DND-41 (cell line): ENCODE measurements around the gene CACNA1S.

Source experiments
- ATAC-seq: fragments of 200-7000 bp; cut with Tn5 transposase; 3 replicates; pipeline ENCODE4 v1.9.1; 2021; ENCODE audit warnings: low read depth; ENCODE audit not compliant: insufficient read depth
- DNase-seq: peaks from one replicate; pipeline ENCODE4 v3.0.0-alpha.2; 2020
- H2AFZ ChIP-seq: 2 replicates; pipeline ENCODE4 v1.6.0; 2012; ENCODE audit warnings: low read depth, low read length
- H3K27ac ChIP-seq: 2 replicates; pipeline ENCODE4 v1.5.1; 2012; ENCODE audit warnings: low read length, inconsistent platforms
- H3K27me3 ChIP-seq: fragments of 200-600 bp; sonication (generic); 2 replicates; pipeline ENCODE4 v1.6.0; 2012; ENCODE audit warnings: low read length, mild to moderate bottlenecking, inconsistent platforms; ENCODE audit not compliant: insufficient read depth, poor library complexity
- H3K36me3 ChIP-seq: 2 replicates; pipeline ENCODE4 v1.5.1; 2012; ENCODE audit warnings: low read length, inconsistent platforms; ENCODE audit not compliant: insufficient read depth
- H3K4me1 ChIP-seq: 2 replicates; pipeline ENCODE4 v1.5.1; 2012; ENCODE audit warnings: mild to moderate bottlenecking, low read length; ENCODE audit not compliant: insufficient read depth
- H3K4me2 ChIP-seq: 2 replicates; pipeline ENCODE4 v1.6.0; 2012; ENCODE audit warnings: mild to moderate bottlenecking, moderate library complexity, low read length, inconsistent platforms; ENCODE audit not compliant: insufficient read depth
- H3K4me3 ChIP-seq, 2 experiments: fragments of 200-600 bp in 1 of 2; shearing (Covaris generic) in 1 of 2; 2 replicates each; pipeline ENCODE4 v1.5.1; 2012 to 2016; ENCODE audit warnings: inconsistent platforms in 2 of 2, low read length in 2 of 2, mild to moderate bottlenecking in 2 of 2, low read depth in 1 of 2, moderate library complexity in 1 of 2
- H3K79me2 ChIP-seq: 2 replicates; pipeline ENCODE4 v1.6.0; 2012; ENCODE audit warnings: low read length, inconsistent platforms; ENCODE audit not compliant: insufficient read depth
- H3K9ac ChIP-seq: 2 replicates; pipeline ENCODE4 v1.6.0; 2012; ENCODE audit warnings: low read depth, mild to moderate bottlenecking, inconsistent platforms, low read length, moderate library complexity
- H3K9me3 ChIP-seq: 2 replicates; pipeline ENCODE4 v1.5.1; 2012; ENCODE audit warnings: low read length, moderate library complexity, mild to moderate bottlenecking, inconsistent platforms; ENCODE audit not compliant: insufficient read depth, severe bottlenecking
- H4K20me1 ChIP-seq: 2 replicates; pipeline ENCODE4 v1.6.0; 2012; ENCODE audit warnings: low read length; ENCODE audit not compliant: insufficient read depth
- EZH2 ChIP-seq: IDR thresholded peaks from 3 replicates; pipeline ENCODE4 v1.6.1; 2012; ENCODE audit warnings: borderline replicate concordance, low read depth, mild to moderate bottlenecking, moderate library complexity, low read length, inconsistent platforms; ENCODE audit not compliant: severe bottlenecking
- TF ChIP-seq, protein P1 (sequence below): IDR thresholded peaks from 2 replicates; pipeline ENCODE4 v1.5.1; 2012; ENCODE audit warnings: borderline replicate concordance, low read length, moderate library complexity, mild to moderate bottlenecking; ENCODE audit not compliant: poor library complexity, severe bottlenecking; ENCODE audit errors: extremely low read depth

Gene CACNA1S

DNA sequence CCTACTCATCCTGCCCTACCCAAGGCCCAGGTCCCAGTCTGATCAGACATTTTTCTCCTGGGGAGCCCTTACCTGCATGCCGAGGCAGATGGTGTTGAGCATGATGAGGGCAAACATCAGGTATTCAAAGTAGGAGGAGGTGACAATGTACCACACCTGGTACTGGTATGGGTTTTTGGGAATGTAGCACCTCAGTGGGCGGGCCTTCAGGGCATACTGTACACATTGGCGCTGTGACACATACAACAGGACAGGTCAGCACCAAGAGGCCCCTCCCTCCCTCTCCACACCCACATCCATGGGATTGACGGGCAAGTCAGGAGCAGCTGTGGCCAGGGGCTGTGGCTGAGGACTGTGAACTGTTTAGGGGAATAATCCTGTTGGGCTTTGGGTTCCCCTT lies 51.6 kb downstream of the CACNA1S start:
- Histone ChIP-seq H3K36me3 (no peaks in the 10 kb centered on the region), H3K27ac (no peak overlapping the region), H3K9ac (no peak overlapping the region), H3K4me2 (no peak overlapping the region), H3K4me1 (no peaks in the 10 kb centered on the region), H3K27me3 (peaks cover 4% of the 10 kb centered on the region), H3K9me3 (no peaks in the 10 kb centered on the region), H3K79me2 (no peaks in the 10 kb centered on the region), H2AFZ (no peak overlapping the region), H3K4me3 (no peak overlapping the region), H4K20me1 (no peaks in the 10 kb centered on the region)
- no peak for DNase-seq
- TF ChIP-seq, protein P1, sequence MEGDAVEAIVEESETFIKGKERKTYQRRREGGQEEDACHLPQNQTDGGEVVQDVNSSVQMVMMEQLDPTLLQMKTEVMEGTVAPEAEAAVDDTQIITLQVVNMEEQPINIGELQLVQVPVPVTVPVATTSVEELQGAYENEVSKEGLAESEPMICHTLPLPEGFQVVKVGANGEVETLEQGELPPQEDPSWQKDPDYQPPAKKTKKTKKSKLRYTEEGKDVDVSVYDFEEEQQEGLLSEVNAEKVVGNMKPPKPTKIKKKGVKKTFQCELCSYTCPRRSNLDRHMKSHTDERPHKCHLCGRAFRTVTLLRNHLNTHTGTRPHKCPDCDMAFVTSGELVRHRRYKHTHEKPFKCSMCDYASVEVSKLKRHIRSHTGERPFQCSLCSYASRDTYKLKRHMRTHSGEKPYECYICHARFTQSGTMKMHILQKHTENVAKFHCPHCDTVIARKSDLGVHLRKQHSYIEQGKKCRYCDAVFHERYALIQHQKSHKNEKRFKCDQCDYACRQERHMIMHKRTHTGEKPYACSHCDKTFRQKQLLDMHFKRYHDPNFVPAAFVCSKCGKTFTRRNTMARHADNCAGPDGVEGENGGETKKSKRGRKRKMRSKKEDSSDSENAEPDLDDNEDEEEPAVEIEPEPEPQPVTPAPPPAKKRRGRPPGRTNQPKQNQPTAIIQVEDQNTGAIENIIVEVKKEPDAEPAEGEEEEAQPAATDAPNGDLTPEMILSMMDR = no peak
- TF ChIP-seq EZH2 = no peak
- ATAC-seq = no peak

DNA sequence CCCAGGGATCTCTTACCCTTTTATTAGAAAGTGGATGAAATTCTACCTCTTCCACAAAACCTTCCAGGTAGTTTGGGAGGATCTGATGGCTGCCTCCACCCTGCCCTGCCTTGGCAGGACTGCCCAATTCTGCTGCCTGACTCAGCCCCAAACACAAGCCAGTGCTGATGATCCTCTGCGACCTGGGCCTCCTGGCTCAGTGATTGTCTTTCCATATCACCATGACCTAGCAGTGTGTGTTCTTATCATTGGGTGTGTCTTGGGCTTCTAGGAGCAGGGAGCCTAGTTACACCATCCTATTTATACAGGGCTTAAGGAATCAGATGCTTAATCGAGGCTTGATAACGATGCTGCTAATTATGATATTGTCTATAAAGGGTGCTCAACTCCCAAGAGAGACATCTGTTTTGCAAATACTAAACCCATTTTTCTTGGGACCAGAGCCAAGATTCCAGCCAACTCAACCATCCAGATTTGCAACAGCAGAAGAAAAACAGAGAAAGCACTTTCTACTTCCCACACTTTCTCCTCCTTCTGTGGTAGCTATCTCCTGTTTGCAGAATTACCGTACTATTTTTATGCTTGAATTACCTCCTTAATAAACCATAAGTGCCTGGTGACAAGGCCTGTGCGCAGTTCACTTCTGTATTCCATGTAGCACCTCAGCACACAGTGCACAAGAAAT lies 52.2 kb downstream of the CACNA1S start:
- Histone ChIP-seq H3K4me2 (no peak overlapping the region), H3K4me3 (no peak overlapping the region), H3K27me3 (peaks cover 7% of the 10 kb centered on the region), H3K9me3 (no peaks in the 10 kb centered on the region), H4K20me1 (no peaks in the 10 kb centered on the region; the same call in 1 of the 2 replicates), H3K79me2 (no peaks in the 10 kb centered on the region), H3K9ac (no peak overlapping the region), H3K27ac (no peak overlapping the region), H3K4me1 (no peaks in the 10 kb centered on the region), H2AFZ (no peak overlapping the region), H3K36me3 (no peaks in the 10 kb centered on the region)
- ATAC-seq (no peak), DNase-seq (no peak)
- TF ChIP-seq, protein P1 = no peak
- TF ChIP-seq EZH2 = no peak

- no peak for DNase-seq
- H3K36me3 ChIP-seq = no peaks in the 10 kb centered on the region
- H3K9ac ChIP-seq = no peak overlapping the region
- H3K79me2 ChIP-seq = no peaks in the 10 kb centered on the region
- no peak overlapping the region for H3K27ac ChIP-seq
- H3K4me1 ChIP-seq = no peaks in the 10 kb centered on the region
- TF ChIP-seq EZH2 = no peak
- TF ChIP-seq, protein P1 = no peak
- no peak overlapping the region for H3K4me2 ChIP-seq
- peaks cover 7% of the 10 kb centered on the region for H3K27me3 ChIP-seq
- H3K9me3 ChIP-seq = no peaks in the 10 kb centered on the region
- no peak overlapping the region for H2AFZ ChIP-seq
- no peak overlapping the region for H3K4me3 ChIP-seq
- H4K20me1 ChIP-seq = no peaks in the 10 kb centered on the region; the same call in 1 of the 2 replicates
- ATAC-seq = no peak
Measured at GRCh38 chr1:201059401-201059800, 52.8 kb downstream of the CACNA1S start.
